EL (cell line): ENCODE data around the gene THAP7.
"Not testable (repeated sequence)": the region's sequence is repeated elsewhere in the genome, so short reads cannot be mapped to it uniquely, and the experiment has no call there.

ENCODE experiments used
- DNase-seq: peaks from one replicate; pipeline ENCODE4 v3.0.0-alpha.2; 2016

Gene THAP7

DNA sequence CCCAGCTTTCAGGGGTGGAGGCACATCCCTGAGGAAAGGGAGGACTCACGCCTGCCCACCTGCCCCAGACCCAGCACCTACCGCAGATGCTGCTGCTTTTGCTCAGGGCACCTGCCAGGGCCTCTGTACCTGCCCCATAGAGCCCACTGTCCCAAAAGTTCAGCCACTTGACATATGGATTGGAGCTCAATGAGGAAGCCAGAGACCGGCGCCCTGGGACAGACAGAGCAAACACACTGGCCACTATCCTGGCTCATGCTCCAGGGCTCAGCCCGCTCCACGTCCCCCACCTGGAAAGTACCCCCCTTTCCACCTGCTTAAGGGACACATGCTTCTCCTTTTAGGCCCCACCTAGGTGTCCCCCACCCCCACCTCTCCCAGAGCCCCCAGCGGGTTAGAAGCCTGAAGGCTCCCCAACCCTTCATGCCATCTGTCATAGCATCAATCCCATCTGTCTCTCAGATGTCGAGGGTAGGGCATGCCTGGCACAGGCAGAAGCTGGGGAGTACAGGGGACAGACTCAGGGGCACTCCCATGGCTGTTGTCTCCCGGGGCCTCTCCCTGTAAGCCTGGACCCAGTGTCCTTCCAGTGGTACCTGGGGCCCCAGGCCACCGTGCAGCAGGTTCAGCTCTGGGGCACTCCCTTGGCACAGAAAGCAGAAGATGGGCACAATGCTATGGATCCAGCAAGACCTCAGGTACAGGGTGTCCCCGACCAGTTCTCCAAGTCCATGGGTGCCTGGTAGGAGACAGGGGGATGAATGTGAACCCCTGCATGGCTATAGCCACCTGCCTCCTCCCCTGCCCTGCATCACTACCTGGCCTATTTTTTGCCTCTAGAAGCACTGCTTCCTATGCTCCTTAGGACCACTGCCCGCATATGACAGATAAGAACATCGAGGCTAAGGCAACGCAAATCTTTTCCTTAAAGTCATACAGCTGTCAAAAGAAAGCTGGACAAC is 10.8 kb upstream of the THAP7 start:
- DNase-seq: no peak

DNA sequence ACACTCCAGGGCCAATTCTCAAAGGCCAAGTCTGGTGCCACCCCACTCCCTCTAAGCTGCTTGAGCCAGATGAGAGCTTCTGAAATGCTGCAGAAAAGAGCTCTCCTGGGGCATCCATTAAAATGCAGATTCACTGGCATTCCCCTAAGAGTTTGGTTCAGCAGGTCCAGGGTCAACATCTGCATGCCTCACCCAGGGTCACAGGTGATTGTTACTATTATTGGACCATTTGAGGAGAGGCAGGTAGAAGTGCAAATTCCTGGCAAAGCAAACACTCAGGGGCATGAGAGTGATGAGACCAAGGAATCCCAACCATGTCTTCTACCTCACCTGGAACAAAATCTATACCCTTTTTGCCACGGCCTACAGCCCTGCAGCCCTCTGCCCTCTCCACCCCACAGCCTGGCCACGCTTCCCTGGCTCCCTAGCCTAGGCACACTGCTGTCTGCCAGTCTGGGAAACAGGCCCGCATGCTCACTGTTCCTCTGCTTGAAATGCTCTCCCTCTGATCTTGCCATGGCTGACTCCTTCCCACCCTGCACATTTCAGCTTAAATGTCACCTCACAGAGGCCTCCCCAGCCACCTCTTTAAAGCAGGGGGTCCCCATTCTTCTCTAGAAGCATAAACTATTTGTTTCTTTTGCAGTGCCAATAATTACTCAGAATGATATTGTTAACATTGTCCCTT is 8.7 kb upstream of the THAP7 start:
- DNase-seq: no peak

DNA sequence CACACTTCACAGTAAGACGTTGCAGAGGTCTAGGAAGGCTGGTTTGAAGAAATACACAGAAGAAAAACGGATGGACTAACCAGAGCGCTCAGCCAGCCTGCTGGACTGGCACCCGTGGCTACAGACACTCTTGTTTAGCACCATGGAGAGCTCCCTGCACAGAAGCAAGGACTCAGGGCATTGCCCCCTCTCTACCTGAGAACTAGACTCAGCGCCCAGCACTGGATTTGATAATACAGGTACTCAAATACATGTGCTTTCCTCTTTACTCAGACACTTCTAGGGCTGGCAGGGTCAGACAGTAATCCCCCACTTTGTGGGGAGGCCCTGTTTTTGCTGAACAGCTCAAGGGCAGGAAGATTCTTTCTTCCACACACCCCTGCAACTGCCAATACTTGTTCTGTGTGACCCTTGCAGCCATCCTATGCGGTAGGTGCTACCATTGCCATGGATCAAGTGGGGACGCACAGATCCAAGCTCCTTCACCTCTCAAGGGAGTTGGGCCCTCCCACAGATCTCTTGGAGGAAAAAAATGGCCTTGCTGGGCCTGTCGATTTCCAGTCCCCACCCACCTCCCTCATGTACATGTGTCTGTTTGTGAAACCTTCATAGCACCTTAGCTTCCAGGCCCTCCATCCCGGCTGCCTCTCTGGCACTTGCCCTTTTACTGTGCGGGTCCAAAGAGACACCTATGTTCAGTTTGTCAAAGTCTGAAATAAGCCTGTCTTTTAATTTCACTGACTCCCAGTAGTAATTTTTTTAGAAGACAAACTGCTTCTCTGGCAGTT is 7.9 kb upstream of the THAP7 start:
- DNase-seq: peak; percentile 38

DNA sequence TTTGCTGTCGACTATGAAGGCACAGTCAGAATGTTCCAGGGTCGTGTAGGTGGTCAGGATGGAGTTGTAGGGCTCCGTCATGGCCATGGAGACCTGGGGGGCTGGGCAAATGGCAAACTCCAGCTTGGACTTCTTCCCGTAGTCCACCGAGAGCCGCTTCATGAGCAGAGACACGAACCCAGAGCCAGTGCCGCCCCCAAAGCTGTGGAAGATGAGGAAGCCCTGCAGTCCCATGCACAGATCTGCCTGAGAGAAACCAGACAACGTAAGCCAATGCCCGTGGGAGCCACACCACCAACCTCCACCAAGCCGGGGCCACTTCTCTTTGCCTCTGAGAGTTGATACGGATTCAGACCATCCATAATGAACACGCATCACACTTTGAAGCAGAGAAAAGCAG is 7.3 kb upstream of the THAP7 start:
- DNase-seq: not testable (repeated sequence)

- no peak for DNase-seq
These were observed 1.9 kb upstream of the THAP7 start for GRCh38 chr22:21003782-21004181.

GRCh38 chr22:21000987-21001600 is 824 bp downstream of the THAP7 start:
- peak; percentile 25 for DNase-seq

GRCh38 chr22:21000207-21000986 is 1.5 kb downstream of the THAP7 start:
- no peak for DNase-seq

- DNase-seq: no peak
These were observed 2.3 kb downstream of the THAP7 start for GRCh38 chr22:20999350-21000206.

- peak; percentile 38 for DNase-seq
These were observed 3.2 kb downstream of the THAP7 start for GRCh38 chr22:20998411-20999336.

DNA sequence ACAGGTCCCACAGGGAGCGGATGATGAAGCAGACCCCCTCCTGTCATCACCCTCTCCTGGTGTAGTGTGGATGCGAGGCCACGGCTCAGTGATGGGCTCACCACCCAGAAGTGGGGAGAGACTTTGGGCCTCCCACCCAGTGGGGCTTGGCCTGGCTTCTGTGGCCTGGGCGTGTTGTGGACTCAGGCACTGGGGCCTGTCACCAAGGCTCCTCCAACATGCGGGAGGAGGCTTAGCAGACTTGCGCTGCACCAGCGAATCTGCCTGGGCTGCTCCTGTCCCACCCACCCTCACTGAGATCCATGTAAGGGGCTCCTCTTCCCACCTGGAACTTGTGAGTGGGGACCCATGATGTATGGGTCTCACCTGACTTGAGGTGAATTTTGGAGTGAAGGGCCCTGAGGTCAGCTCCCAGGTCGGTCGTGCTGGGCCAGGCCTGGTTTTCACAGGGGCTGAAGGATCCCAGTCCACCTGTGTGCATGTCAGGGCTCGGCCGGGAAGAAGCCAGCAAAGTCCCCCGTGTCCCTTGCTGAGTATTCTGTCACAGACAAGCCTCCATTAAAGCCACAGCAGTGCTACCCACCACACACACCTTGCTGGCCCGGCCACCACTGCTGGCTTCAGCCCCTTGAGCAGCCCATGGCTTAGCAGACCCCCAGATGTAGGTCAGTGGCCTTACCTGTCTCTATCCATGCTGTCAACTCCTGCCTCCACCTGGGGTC is 4.2 kb downstream of the THAP7 start:
- no peak for DNase-seq

DNA sequence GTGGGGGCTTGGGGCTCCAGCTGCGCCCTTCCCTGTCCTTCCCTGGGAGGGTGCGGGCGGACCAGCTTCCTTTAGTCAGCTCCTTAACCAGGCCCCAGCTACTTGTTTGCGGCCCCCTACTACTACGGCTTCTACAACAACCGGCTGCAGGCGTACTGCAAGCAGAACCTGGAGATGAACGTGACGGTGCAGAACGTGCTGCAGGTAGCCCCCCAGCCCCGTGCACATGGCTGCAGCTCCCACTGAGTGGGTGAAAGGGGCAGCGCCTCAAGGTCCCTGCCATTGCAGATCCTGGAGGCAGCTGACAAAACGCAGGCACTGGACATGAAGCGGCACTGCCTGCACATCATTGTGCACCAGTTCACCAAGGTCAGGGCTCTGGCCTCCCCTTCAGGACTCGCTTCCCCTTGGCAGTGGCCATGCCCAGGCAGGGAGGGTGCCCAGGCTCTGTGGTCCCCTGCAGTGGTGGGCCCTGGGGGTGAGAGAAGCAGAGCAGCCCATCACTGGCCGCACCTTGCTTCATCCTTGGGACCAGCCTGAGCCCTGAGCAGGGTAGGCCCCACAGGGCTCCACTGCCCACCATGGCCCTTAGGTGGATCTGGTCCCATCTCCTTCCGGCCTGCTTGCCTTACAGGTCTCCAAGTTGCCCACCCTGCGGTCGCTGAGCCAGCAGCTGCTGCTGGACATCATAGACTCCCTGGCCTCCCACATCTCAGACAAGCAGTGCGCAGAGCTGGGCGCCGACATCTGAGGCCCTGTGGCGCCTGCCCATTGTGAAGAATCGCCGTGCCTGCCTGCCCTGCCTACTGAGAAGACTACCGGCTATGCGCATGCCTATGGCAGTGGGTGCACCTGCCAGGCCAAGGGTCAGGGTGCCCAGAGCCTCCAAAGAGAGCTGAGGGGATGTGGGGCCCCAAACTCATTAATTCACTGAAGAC is 5.1 kb downstream of the THAP7 start:
- DNase-seq: no peak

DNA sequence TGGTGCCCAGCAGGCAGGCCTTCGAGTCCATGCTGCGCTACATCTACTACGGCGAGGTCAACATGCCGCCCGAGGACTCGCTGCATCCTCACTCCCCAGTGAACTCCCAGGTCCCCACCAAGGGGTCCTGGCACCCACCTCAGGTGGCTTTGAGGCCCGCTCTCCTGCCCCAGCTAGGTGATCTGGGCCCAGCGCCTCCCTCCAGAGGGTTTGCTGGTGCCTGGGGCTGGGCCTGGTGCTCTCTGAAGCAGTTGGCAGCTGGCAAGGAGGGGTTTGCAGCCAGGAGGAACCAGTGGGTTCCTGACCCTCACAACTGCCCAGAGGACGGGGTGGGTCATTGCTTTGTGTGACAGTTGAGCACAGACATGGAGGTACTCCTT is 5.9 kb downstream of the THAP7 start:
- DNase-seq: no peak

DNA sequence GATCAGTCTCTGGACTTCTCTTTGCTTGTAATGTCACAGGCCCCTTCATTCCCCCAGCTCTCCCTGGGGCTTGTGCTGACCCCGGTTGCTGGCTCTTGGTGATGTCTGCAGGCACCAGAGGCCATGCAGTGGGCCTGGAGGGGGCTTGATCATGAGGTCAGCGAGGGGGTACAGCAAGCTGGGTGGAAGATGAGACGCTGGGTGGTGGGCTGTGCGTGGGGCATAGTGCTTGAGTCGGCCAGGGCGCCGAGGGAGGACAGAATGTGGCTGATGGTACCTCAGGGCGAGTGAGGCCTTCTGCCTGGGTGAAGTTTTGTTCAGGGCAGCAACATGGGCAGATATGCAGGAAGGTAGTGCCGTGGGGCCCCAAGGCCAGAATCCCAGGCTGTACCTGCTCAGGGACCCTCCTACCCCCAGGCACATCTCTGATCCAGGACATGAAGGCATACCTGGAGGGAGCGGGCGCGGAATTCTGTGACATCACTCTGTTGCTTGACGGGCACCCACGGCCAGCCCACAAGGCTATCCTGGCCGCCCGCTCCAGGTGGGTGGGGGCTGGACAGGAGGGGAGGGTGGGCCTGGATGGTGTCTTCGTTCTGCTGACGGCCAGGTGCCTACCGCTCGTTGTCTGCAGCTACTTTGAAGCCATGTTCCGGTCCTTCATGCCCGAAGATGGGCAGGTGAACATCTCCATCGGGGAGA is 6.4 kb downstream of the THAP7 start:
- DNase-seq: no peak

- DNase-seq: no peak
These were observed 7.0 kb downstream of the THAP7 start for GRCh38 chr22:20994902-20995241.

- DNase-seq: no peak
These were observed 7.6 kb downstream of the THAP7 start for GRCh38 chr22:20994128-20994901.

- DNase-seq: no peak
These were observed 8.4 kb downstream of the THAP7 start for GRCh38 chr22:20993304-20994127.
